Keratinocyte (primary cell): ENCODE data around the gene GPRC5C.

ENCODE experiments used
- CTCF ChIP-seq, 3 experiments: IDR thresholded peaks in 1 of 3; conservative IDR thresholded peaks in 1 of 3; optimal IDR thresholded peaks in 1 of 3; 2 replicates in 2 of 3; 3 replicates in 1 of 3; pipeline versions ENCODE3 to v1.5.1; 2011; ENCODE audit warnings: low read length in 3 of 3, mild to moderate bottlenecking in 3 of 3, moderate library complexity in 2 of 3, control low read depth in 1 of 3, inconsistent platforms in 1 of 3; ENCODE audit not compliant: insufficient read depth in 2 of 3; ENCODE audit errors: extremely low read depth in 1 of 3
- EZH2 ChIP-seq: IDR thresholded peaks from one replicate; pipeline ENCODE4 v1.6.1; 2012; ENCODE audit warnings: inconsistent platforms, mild to moderate bottlenecking, low read length, moderate library complexity

GRCh38 chr17:74460241-74460640 is 28.4 kb downstream of the GPRC5C start:
- TF ChIP-seq CTCF (optimal IDR thresholded peaks at IDR 0.05 in 1 of 3, IDR thresholded peaks at IDR 0.05 in 1 of 3, conservative IDR thresholded peaks at IDR 0.05 in 1 of 3; ENCODE audit: extremely low read depth in 1 of 3, insufficient read depth in 2 of 3, low read length in 3 of 3) (peak in 1 of 3 experiments; percentile 19), EZH2 (no peak)
